NCI-H69 (cell line): ENCODE results near the gene POLR2J3.
"Not testable (repeated sequence)": the region's sequence is repeated elsewhere in the genome, so short reads cannot be mapped to it uniquely, and the experiment has no call there.

Experiments used
- DNase-seq: peaks from one replicate; lab custom pipeline; 2025; lab: John Stamatoyannopoulos, UW

The POLR2J3 gene

DNA sequence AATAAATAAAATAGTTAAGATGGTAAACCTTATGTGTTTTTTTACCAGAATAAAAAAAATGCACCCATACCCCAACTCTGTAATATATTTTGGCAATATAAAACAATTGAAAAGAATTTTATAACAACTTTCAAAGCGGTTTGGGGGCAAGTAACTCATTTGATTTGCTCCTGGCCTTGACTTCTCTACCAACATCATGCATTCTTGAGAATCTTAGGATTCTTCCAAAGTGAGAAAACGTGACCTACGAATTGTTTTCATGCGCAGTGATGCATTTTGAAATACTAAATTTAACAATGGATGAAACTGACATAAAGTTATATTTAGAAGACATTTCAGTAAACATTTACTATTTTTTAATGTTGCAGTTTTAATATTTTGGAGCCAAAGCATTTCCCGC lies 51.6 kb downstream of the POLR2J3 start:
- DNase-seq, result not testable (repeated sequence)

DNA sequence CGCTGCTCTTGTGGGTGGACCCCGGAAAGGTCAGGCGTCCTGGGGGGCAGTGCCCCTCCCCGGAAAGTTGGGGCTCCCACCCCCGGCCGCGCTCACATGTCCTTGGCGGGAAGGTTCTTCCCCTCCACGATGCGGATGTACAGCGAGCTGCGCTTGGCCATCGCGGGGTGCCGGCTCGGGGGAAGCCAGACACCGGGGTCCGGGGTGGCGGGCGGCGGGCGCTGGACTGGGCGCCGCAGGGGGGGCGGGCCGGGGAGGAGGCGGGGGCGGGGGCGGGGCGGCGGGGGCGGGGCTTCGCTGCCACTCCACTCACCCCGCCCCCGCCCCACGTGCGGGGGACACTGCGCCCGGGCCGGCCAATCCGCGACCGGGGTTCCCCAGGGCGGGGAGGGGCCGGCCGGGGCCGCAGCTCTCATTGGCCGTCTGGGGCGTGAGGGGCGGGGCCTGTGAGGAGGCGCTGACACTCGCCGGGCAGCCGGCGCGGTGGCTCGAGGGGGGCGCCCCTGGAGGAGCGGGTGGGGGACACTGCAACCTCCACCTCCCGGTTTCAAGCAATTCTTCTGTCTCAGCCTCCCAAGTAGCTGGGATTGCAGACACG lies 54.7 kb downstream of the POLR2J3 start, which contains the start of gene RASA4B:
Gene RASA4B, minus strand, starts transcription at position 228 of the 598 bp plus-strand sequence. Its CDS starts 67 bp downstream, at position 161.
- not testable (repeated sequence) for DNase-seq
